HepG2 (cell line): Measurements from ENCODE around the gene UGT1A3. TPM values are rescaled to one million over a fixed set of nuclear protein-coding genes. Genes with fewer than 3 reads are reported as not detected.

Experiments
- ATF3 ChIP-seq: sonication (generic); formaldehyde crosslinking; IDR thresholded peaks from 2 replicates; pipeline ENCODE4 v1.4.0; 2020; ENCODE audit warnings: missing genetic modification reagents
- CHCHD3 ChIP-seq: sonication (generic); formaldehyde crosslinking; IDR thresholded peaks from 2 replicates; pipeline ENCODE4 v1.8.0; 2022; ENCODE audit warnings: mild to moderate bottlenecking, missing genetic modification reagents, moderate library complexity
- FOXA3 ChIP-seq: IDR thresholded peaks from 2 replicates; pipeline ENCODE4 v1.6.1; 2016; ENCODE audit warnings: missing genetic modification reagents, missing compliant biosample characterization
- FOXK2 ChIP-seq: fragments of 450-650 bp; IDR thresholded peaks from 2 replicates; pipeline ENCODE4 v1.6.1; 2016
- GATAD1 ChIP-seq: IDR thresholded peaks from 2 replicates; pipeline ENCODE4 v1.6.1; 2016; ENCODE audit warnings: missing genetic modification reagents, missing compliant biosample characterization
- HOXA3 ChIP-seq: sonication (generic); formaldehyde crosslinking; IDR thresholded peaks from 2 replicates; pipeline ENCODE4 v1.5.0; 2020; ENCODE audit warnings: missing genetic modification reagents
- MED8 ChIP-seq: sonication (generic); formaldehyde crosslinking; IDR thresholded peaks from 2 replicates; pipeline ENCODE4 v1.8.1; 2023; ENCODE audit warnings: mild to moderate bottlenecking, missing genetic modification reagents; ENCODE audit not compliant: insufficient replicate concordance
- MEIS2 ChIP-seq: sonication (generic); formaldehyde crosslinking; IDR thresholded peaks from 2 replicates; pipeline ENCODE4 v1.9.0; 2021; ENCODE audit warnings: mild to moderate bottlenecking, missing genetic modification reagents
- NBN ChIP-seq: fragments of 450-650 bp; conservative IDR thresholded peaks from 2 replicates; pipeline ENCODE4 v1.6.1; 2017
- NFKBIZ ChIP-seq: IDR thresholded peaks from 2 replicates; pipeline ENCODE4 v1.6.1; 2018; ENCODE audit warnings: missing genetic modification reagents, missing compliant biosample characterization
- NKX3-1 ChIP-seq: sonication (generic); formaldehyde crosslinking; IDR thresholded peaks from 2 replicates; pipeline ENCODE4 v1.5.0; 2020; ENCODE audit warnings: missing genetic modification reagents
- POGZ ChIP-seq: sonication (generic); formaldehyde crosslinking; IDR thresholded peaks from 2 replicates; pipeline ENCODE4 v1.4.0; 2020; ENCODE audit warnings: mild to moderate bottlenecking, missing genetic modification reagents
- SIX1 ChIP-seq: sonication (generic); formaldehyde crosslinking; IDR thresholded peaks from 2 replicates; pipeline ENCODE4 v1.4.0; 2020; ENCODE audit warnings: missing genetic modification reagents, borderline replicate concordance
- SP4 ChIP-seq: sonication (generic); formaldehyde crosslinking; IDR thresholded peaks from 2 replicates; pipeline ENCODE4 v1.8.1; 2023; ENCODE audit warnings: mild to moderate bottlenecking, missing genetic modification reagents
- ZFP36L2 ChIP-seq: sonication (generic); formaldehyde crosslinking; IDR thresholded peaks from 2 replicates; pipeline ENCODE4 v1.4.0; 2020; ENCODE audit warnings: missing genetic modification reagents
- ZHX1 ChIP-seq: sonication (generic); formaldehyde crosslinking; IDR thresholded peaks from 2 replicates; pipeline ENCODE4 v1.8.1; 2022; ENCODE audit warnings: low read depth, mild to moderate bottlenecking, missing genetic modification reagents
- ZNF232 ChIP-seq: sonication (generic); formaldehyde crosslinking; IDR thresholded peaks from 2 replicates; pipeline ENCODE4 v1.4.0; 2020; ENCODE audit warnings: missing genetic modification reagents, borderline replicate concordance
- ZNF510 ChIP-seq: sonication (generic); formaldehyde crosslinking; IDR thresholded peaks from 2 replicates; pipeline ENCODE4 v1.4.0; 2020; ENCODE audit warnings: low read depth, mild to moderate bottlenecking, missing genetic modification reagents
- ZNF589 ChIP-seq: sonication (generic); formaldehyde crosslinking; conservative IDR thresholded peaks from 2 replicates; pipeline ENCODE4 v1.8.0; 2022; ENCODE audit warnings: mild to moderate bottlenecking, moderate library complexity, missing genetic modification reagents
- ZNF629 ChIP-seq: sonication (generic); formaldehyde crosslinking; conservative IDR thresholded peaks from 2 replicates; pipeline ENCODE4 v1.5.0; 2020; ENCODE audit warnings: missing genetic modification reagents
- polyA plus RNA-seq, 8 experiments: library from polyadenylated mRNA; depleted of rRNA in 3 of 8; stranded (reverse) in 7 of 8; unstranded in 1 of 8; fragments of >200 nt; fragmentation: Illumina TruSeq in 4 of 8; extraction: Trizol in 4 of 8; gene quantifications; 2 replicates each; pipeline versions ENCODE4 v1.2.1 to v1.2.3, GENCODE V29; 2011 to 2016; ENCODE audit warnings: low read depth in 4 of 8, missing spikeins in 1 of 8, mixed read lengths in 1 of 8; ENCODE audit not compliant: insufficient read depth in 1 of 8
- total RNA-seq, 5 experiments: library from RNA; depleted of rRNA; stranded (reverse); fragments of >200 nt; fragmentation: Illumina TruSeq; extraction: Trizol; gene quantifications; 2 replicates each; pipeline ENCODE4 v1.2.3, GENCODE V29; 2016; ENCODE audit warnings: low read depth in 1 of 5
- TF ChIP-seq, protein P1 (sequence below), 2 experiments: fragments of 450-650 bp in 1 of 2; sonication (generic) in 1 of 2; formaldehyde crosslinking; IDR thresholded peaks; 2 replicates each; pipeline versions ENCODE4 v1.5.0 to v1.8.0; 2020 to 2022; ENCODE audit warnings: mild to moderate bottlenecking in 1 of 2, missing genetic modification reagents in 1 of 2
- TF ChIP-seq, protein P2 (sequence below): sonication (generic); formaldehyde crosslinking; IDR thresholded peaks from 2 replicates; pipeline ENCODE4 v1.4.0; 2020; ENCODE audit warnings: missing genetic modification reagents

Gene UGT1A3
- total and polyA plus RNA-seq, 2 of the 13 experiments (the other 11 are each of a cell fraction or from before 2014, with no cell fraction given) = not detected

GRCh38 chr2:233756429-233757081, 27.7 kb downstream of the UGT1A3 start (continued):
- TF ChIP-seq ZHX1 = no peak
- TF ChIP-seq NBN = no peak
- peak; percentile 52; the same call in 1 of the 2 replicates for TF ChIP-seq SP4 (CRISPR knock-in tag)
- peak; percentile 55 for TF ChIP-seq GATAD1
- TF ChIP-seq, protein P1, sequence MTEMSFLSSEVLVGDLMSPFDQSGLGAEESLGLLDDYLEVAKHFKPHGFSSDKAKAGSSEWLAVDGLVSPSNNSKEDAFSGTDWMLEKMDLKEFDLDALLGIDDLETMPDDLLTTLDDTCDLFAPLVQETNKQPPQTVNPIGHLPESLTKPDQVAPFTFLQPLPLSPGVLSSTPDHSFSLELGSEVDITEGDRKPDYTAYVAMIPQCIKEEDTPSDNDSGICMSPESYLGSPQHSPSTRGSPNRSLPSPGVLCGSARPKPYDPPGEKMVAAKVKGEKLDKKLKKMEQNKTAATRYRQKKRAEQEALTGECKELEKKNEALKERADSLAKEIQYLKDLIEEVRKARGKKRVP (CRISPR knock-in tag; IDR thresholded peaks at IDR 0.05) = peak in 1 of 2 experiments; percentile 83; a peak in 2 of 4 replicates
- peak; percentile 74; the same call in 1 of the 2 replicates for TF ChIP-seq ZNF232
- TF ChIP-seq ATF3 (CRISPR knock-in tag) = 0 out of 2 replicates have a peak, but pooled peaks have one; percentile 21
- peak; percentile 75; the same call in 1 of the 2 replicates for TF ChIP-seq MEIS2 (CRISPR knock-in tag)
- 0 out of 2 replicates have a peak, but pooled peaks have one; percentile 33 for TF ChIP-seq CHCHD3 (CRISPR knock-in tag)
- peak; percentile 72 for TF ChIP-seq POGZ (CRISPR knock-in tag)
- TF ChIP-seq ZNF510 (CRISPR knock-in tag) = no peak
- peak; percentile 97 for TF ChIP-seq FOXA3 (CRISPR knock-in tag)
- TF ChIP-seq ZNF589 = peak; percentile 86
- TF ChIP-seq MED8 = peak; percentile 47
- TF ChIP-seq, protein P2, sequence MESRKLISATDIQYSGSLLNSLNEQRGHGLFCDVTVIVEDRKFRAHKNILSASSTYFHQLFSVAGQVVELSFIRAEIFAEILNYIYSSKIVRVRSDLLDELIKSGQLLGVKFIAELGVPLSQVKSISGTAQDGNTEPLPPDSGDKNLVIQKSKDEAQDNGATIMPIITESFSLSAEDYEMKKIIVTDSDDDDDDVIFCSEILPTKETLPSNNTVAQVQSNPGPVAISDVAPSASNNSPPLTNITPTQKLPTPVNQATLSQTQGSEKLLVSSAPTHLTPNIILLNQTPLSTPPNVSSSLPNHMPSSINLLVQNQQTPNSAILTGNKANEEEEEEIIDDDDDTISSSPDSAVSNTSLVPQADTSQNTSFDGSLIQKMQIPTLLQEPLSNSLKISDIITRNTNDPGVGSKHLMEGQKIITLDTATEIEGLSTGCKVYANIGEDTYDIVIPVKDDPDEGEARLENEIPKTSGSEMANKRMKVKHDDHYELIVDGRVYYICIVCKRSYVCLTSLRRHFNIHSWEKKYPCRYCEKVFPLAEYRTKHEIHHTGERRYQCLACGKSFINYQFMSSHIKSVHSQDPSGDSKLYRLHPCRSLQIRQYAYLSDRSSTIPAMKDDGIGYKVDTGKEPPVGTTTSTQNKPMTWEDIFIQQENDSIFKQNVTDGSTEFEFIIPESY = peak; percentile 51; the same call in 1 of the 2 replicates
- TF ChIP-seq ZNF629 (CRISPR knock-in tag) = no peak; the same call in 1 of the 2 replicates
- 0 out of 2 replicates have a peak, but pooled peaks have one; percentile 31 for TF ChIP-seq FOXK2
- TF ChIP-seq ZFP36L2 (CRISPR knock-in tag) = no peak
- peak; percentile 99 for TF ChIP-seq NKX3-1
- peak; percentile 52; the same call in 1 of the 2 replicates for TF ChIP-seq HOXA3 (CRISPR knock-in tag)
- peak; percentile 87; the same call in 1 of the 2 replicates for TF ChIP-seq NFKBIZ (CRISPR knock-in tag)
- peak; percentile 99 for TF ChIP-seq SIX1
